Uterus (tissue), 2 donors: ENCODE measurements around the gene RPRML.

Experiments
- POLR2A ChIP-seq, 2 donors: fragments of 450-650 bp; IDR thresholded peaks; one replicate each; pipeline ENCODE4 v1.6.1; 2016; ENCODE audit warnings: antibody characterized with exemption in 2 of 2, mild to moderate bottlenecking in 1 of 2, moderate library complexity in 1 of 2
- TF ChIP-seq, protein P1 (sequence below), 4 experiments: fragments of 200-600 bp in 2 of 4; fragments of 450-650 bp in 2 of 4; sonication (generic) in 2 of 4; IDR thresholded peaks; one replicate each; pipeline ENCODE4 v1.5.1; 2016 to 2019; ENCODE audit warnings: antibody characterized with exemption in 4 of 4, mild to moderate bottlenecking in 2 of 4, moderate library complexity in 1 of 4

GRCh38 chr17:47004906-47005305, 25.9 kb upstream of the RPRML start:
- TF ChIP-seq, protein P1, sequence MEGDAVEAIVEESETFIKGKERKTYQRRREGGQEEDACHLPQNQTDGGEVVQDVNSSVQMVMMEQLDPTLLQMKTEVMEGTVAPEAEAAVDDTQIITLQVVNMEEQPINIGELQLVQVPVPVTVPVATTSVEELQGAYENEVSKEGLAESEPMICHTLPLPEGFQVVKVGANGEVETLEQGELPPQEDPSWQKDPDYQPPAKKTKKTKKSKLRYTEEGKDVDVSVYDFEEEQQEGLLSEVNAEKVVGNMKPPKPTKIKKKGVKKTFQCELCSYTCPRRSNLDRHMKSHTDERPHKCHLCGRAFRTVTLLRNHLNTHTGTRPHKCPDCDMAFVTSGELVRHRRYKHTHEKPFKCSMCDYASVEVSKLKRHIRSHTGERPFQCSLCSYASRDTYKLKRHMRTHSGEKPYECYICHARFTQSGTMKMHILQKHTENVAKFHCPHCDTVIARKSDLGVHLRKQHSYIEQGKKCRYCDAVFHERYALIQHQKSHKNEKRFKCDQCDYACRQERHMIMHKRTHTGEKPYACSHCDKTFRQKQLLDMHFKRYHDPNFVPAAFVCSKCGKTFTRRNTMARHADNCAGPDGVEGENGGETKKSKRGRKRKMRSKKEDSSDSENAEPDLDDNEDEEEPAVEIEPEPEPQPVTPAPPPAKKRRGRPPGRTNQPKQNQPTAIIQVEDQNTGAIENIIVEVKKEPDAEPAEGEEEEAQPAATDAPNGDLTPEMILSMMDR (IDR thresholded peaks at IDR 0.05), result no peak
- no peak for TF ChIP-seq POLR2A (IDR thresholded peaks at IDR 0.05)
